HFF-Myc (cell line): ENCODE measurements around the gene LMAN1L.

Experiments used
- DNase-seq: peaks from one replicate; pipeline ENCODE4 v3.0.0-alpha.2; 2011; ENCODE audit warnings: low read depth; ENCODE audit errors: extremely low read depth
- H3K4me3 ChIP-seq: replicated peaks from 2 replicates; pipeline ENCODE4 v1.5.1; 2011; ENCODE audit warnings: low read depth, mild to moderate bottlenecking, control low read depth, low read length
- TF ChIP-seq, protein P1 (sequence below): IDR thresholded peaks from 2 replicates; pipeline ENCODE4 v1.5.1; 2012; ENCODE audit warnings: mild to moderate bottlenecking, low read depth, low read length, control low read depth; ENCODE audit errors: missing control alignments

Gene LMAN1L

DNA sequence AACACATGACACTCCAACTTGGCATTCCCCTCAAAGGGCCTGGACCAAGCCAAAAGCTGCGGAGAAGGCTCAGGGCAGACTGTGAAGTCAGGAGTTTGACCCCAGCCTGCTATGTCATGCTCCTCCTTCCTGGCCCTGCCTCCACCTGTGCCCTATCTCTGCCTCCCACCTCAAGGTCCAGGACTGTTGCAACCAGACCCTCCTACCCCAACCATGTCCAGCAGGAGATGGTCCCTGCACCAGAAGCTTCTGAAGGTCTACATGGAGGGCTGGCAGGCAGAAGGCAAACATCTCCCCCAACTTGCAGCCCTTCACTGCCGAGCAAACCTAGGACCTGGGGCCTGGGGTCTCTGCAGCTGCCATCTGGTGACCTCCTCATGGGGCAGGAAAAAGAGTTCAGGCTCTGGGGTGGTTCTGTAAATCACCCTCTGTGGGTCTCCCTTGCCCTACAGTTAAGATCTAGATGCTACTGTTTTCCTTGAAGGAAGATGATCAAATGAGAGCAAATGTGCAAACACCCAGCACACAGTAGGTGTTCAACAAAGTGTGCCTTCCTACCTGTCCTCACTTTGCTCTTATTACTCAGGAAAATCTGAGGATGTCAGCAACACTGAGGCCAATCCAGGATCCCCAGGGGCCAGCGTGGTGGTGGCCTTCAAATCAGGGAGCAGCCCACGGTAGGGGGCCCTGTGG is 42.3 kb upstream of the LMAN1L start:
- no peak for DNase-seq
- TF ChIP-seq, protein P1, sequence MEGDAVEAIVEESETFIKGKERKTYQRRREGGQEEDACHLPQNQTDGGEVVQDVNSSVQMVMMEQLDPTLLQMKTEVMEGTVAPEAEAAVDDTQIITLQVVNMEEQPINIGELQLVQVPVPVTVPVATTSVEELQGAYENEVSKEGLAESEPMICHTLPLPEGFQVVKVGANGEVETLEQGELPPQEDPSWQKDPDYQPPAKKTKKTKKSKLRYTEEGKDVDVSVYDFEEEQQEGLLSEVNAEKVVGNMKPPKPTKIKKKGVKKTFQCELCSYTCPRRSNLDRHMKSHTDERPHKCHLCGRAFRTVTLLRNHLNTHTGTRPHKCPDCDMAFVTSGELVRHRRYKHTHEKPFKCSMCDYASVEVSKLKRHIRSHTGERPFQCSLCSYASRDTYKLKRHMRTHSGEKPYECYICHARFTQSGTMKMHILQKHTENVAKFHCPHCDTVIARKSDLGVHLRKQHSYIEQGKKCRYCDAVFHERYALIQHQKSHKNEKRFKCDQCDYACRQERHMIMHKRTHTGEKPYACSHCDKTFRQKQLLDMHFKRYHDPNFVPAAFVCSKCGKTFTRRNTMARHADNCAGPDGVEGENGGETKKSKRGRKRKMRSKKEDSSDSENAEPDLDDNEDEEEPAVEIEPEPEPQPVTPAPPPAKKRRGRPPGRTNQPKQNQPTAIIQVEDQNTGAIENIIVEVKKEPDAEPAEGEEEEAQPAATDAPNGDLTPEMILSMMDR: no peak

DNA sequence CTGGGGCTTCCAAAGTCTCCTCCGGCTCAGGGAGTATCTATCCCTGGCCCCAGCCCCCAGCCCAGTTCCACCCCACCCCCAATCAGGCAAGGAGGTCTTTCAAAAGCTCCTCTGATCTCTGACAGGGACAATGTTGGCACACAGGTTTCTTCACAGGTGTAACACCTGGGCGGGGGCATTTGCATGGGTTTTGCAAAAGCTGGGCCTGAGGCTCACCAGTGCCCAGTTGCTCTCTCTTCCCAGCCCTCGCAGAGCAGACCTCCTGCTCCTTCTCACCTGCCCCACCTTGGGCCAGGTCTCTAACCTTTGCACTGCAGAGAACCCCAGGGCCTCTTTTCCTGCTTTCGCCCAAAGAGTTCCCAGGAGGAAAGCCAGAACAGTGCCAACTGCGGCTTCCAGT is 39.3 kb upstream of the LMAN1L start:
- TF ChIP-seq, protein P1: no peak
- DNase-seq: no peak
- H3K4me3 ChIP-seq: no peak overlapping the region

More for the DNA sequence above, 42.3 kb upstream of the LMAN1L start:
- H3K4me3 ChIP-seq: no peak overlapping the region

DNA sequence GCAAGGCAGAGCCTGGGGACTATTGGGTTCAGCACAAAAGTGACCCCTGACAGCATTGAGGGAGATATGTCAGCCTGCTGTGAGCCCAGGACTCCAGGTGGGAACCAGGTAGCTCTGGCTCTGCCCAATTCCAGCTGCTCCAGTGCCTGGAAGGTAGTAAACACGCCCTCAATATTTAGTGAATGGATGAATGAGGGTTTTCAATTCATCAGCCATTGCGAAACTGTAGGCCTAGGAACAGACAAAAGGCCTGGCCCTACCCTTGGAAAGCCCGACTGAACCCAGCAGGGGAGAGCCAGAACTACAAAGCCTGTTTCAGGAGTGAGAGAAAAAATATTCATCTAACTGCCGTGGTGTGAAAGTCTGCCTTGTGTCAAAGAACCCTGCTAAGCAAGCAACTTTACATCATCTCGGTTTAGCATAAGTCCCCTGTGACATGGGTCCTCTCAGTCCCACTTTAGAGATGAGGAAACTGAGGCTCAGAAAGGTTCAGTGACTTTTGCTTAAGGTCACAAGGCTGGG is 38.8 kb upstream of the LMAN1L start:
- no peak for DNase-seq
- H3K4me3 ChIP-seq: no peak overlapping the region
- TF ChIP-seq, protein P1: no peak

DNA sequence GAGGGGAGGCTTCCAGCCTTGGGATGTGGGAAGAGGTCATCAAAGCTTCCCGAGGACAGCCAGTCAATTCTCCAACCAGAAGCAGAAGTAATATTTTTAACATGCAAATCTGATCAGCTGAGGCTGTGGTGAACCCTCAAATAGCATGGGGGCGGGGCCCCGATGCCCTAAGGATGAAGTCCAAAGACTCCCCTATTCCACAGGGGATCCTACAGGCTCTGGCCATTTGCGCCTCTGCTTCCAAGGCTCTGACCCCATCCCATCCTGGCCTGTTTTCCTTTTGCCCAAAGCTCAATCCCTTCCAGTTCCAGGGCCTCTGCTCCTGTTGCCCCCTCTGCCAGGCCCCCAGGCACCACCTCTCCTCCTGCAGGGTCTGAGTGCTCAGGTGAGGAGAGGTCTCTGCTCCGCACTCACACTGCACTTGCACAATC is 37.5 kb upstream of the LMAN1L start:
- H3K4me3 ChIP-seq: no peak overlapping the region
- no peak for DNase-seq
- TF ChIP-seq, protein P1: no peak

DNA sequence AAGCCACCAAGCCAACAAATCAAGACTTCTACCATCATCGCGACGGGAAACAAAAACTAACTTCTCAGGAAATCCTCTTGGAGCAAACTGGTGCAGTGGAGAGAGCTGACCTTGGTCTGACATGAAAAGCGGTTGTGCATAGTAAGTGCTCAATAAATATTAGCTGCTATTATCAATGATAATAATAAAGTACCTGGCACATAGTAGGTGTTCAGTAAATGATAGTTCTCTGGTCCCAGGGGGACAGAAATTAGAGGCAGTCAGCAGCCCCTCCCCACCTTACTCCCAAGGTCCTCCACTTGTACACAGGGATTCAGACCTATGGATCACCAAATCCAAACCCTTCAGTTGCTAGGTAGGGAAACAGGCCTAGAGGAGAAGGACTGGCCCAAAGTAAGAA is 36.7 kb upstream of the LMAN1L start:
- TF ChIP-seq, protein P1: no peak
- DNase-seq: no peak
- H3K4me3 ChIP-seq: no peak overlapping the region

DNA sequence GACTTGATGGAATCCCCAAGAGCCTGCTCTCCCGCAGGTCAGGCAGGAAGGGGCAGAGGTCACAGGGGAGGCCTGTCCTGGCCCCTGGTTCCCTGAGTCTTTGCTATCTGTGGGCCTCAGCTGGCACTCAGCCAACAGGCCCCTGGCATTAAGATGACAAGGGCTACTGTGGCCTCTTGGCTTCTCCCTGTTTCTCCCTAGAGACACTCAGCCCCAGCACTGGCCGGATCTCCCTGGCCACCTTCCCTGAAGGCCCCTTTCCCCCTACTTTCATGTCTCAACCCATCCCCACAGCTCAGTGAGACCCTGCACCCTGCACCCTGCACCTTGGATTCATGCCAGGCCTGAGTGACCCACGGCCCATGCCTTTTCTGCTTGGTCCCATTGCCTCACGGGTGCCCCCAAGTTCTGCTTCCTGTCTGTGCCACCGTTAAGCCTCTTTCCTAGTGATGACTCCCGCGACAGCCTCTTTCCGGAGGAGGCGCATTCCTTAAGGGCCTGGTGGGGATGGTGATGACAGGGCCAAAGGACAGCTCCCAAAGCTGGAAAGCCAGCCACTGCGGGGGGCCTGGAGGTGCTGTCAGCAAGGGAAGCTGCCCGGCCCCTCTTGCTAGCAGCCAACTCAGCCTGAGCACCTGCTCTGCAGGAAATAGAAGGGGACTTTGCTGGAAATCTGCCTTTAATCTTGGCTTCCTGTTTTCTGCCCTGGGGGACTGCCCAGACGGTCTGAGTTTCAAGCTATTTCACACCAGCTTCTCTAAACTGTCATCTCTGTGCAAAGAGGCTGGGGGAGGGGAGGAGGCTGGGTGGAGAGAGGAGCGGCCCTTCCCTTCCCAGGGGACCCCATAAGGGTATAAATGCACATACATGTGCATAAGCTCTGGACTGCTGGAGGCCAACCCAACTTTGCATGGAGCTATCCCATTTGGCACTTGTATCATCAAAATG is 35.5 kb upstream of the LMAN1L start:
- no peak overlapping the region for H3K4me3 ChIP-seq
- DNase-seq: no peak

More for the DNA sequence above, 35.5 kb upstream of the LMAN1L start:
- TF ChIP-seq, protein P1: no peak
